GM10248 (cell line): ENCODE data around the gene LAMA2.

Source experiments
- CTCF ChIA-PET: fragments of 300-600 bp; sonication (Branson Sonifier 250); formaldehyde crosslinking; extraction: SDS; loops from one replicate; lab custom pipeline; 2021; ENCODE audit warnings: antibody characterized with exemption; lab: Yijun Ruan, JAX
- POLR2A ChIA-PET: fragments of 350-650 bp; sonication (Branson Sonifier 250); formaldehyde crosslinking; extraction: SDS; loops from one replicate; lab custom pipeline; 2020; ENCODE audit warnings: antibody characterized with exemption; lab: Yijun Ruan, JAX
- DNase-seq: peaks from one replicate; pipeline ENCODE4 v3.0.0; 2012; ENCODE audit errors: extremely low spot score
- TF ChIP-seq, protein P1 (sequence below): IDR thresholded peaks from 2 replicates; pipeline ENCODE4 v1.5.1; 2012; ENCODE audit warnings: mild to moderate bottlenecking, low read depth; ENCODE audit errors: extremely low read depth, missing control alignments, control extremely low read depth

LAMA2 gene

DNA sequence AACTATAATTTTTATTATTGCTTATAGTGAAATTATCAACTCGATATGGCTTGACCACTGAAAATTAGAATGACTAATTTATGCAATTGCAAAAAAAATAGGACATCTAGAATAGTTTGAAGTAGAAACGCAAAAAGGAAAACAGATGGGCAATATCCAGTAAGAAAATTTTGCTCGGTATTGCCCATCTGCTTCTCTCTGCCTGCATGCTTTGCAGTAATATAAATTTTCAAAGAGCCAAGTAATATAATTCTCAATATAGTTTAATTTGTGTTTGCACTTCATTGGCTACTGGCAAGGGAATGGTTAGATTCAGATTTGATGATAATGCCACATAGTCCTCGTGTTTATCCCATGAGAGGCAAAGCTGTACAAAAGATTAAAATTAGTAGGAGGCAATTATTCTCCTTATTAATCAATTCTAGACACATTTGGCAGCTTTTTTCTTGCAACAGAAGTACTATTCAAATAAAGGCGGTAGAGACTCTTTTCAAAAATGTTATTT is 27.3 kb upstream of the LAMA2 start:
- ChIA-PET CTCF (interaction anchor here (1.2 to 1.6 kb wide), 2 partner anchors 13 to 14 kb away, joined by 3 read pairs; no protein-coding TSS in a partner anchor), POLR2A (no interaction called here)
- DNase-seq = no peak
- TF ChIP-seq, protein P1, sequence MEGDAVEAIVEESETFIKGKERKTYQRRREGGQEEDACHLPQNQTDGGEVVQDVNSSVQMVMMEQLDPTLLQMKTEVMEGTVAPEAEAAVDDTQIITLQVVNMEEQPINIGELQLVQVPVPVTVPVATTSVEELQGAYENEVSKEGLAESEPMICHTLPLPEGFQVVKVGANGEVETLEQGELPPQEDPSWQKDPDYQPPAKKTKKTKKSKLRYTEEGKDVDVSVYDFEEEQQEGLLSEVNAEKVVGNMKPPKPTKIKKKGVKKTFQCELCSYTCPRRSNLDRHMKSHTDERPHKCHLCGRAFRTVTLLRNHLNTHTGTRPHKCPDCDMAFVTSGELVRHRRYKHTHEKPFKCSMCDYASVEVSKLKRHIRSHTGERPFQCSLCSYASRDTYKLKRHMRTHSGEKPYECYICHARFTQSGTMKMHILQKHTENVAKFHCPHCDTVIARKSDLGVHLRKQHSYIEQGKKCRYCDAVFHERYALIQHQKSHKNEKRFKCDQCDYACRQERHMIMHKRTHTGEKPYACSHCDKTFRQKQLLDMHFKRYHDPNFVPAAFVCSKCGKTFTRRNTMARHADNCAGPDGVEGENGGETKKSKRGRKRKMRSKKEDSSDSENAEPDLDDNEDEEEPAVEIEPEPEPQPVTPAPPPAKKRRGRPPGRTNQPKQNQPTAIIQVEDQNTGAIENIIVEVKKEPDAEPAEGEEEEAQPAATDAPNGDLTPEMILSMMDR = no peak

GRCh38 chr6:128857806-128858205 is 25.1 kb upstream of the LAMA2 start:
- no peak for DNase-seq
- ChIA-PET CTCF (interaction anchor here (1.7 kb wide), 1 partner anchor 9 kb away, joined by 4 read pairs; no protein-coding TSS in a partner anchor), POLR2A (no interaction called here)
- TF ChIP-seq, protein P1 = no peak

DNA sequence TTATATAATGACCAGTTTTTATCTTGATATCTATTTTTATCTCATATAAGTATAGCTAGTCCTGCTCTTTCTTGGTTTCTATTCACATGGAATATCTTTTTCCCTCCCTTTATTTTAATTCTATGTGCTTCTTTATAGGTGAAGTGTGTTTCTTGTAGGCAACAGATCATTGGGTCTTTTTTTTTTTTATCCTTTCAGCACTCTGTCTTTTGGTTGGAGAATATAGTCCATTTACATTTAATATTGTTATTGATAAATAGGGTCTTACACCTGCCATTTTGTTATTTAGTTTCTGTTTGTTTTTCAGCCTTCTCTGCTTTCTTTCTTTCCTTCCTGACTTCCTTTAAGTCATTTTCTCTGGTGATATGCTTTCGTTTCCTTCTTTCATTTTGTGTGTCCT is 22.2 kb upstream of the LAMA2 start:
- DNase-seq = no peak
- ChIA-PET CTCF (no interaction called here), POLR2A (no interaction called here)
- TF ChIP-seq, protein P1 = no peak

GRCh38 chr6:128863983-128864382 is 19.0 kb upstream of the LAMA2 start:
- ChIA-PET CTCF (no interaction called here), POLR2A (no interaction called here)
- no peak for DNase-seq
- TF ChIP-seq, protein P1 = no peak

DNA sequence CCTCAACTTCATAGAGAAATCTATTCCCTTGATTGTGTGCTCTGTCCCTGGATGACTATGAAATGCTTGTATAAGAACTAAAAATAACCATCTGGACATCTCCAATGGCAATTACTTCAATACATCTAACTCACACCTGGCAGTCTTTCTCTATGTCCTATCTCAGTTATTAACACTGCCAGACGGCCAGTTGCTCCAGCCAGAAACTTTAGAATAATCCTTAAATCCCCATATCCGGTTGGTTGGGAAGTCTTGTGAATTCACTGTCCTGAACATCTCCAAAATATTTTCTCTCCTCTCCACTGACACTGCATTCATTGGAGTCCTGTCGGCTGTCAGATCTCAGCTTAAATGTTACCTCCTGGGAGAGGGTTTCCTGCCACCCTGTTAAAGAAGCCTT is 12.2 kb upstream of the LAMA2 start:
- no peak for DNase-seq
- ChIA-PET CTCF (no interaction called here), POLR2A (no interaction called here)
- TF ChIP-seq, protein P1 = no peak

DNA sequence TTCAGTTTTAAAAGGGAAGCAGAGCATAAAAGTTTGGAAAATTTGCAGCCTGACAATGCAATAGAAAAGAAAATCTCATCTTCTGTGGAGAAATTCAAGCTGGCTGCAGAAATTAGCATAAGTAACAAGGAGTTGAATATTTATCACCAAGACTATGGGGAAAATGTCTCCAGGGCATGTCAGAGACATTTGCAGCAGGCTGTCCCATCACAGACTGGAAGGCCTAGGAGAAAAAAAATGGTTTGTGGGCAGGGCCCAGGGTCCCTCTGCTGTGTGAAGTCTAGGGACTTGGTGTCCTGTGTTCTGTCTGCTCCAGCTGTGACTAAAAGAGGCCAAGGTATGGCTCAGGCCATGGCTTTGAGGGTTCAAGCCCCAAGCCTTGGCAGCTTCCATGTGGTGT is 8.1 kb upstream of the LAMA2 start:
- CTCF ChIA-PET = no interaction called here
- POLR2A ChIA-PET = no interaction called here

More for the DNA sequence above, 8.1 kb upstream of the LAMA2 start:
- DNase-seq = no peak
- TF ChIP-seq, protein P1 = no peak
